Activated CD4-positive, alpha-beta T cell treated with anti-CD3 and anti-CD28 coated beads for 36 hours (primary cell): Measurements from ENCODE around the gene TMEM106B. TPM values are rescaled to one million over a fixed set of nuclear protein-coding genes. Genes with fewer than 3 reads are reported as not detected.
"Not testable (repeated sequence)": the region's sequence is repeated elsewhere in the genome, so short reads cannot be mapped to it uniquely, and the experiment has no call there.

Experiments
- ATAC-seq: fragments of 200-7000 bp; cut with Tn5 transposase; one replicate; pipeline ENCODE4 v1.10.0; 2021; ENCODE audit warnings: mild to moderate bottlenecking, moderate library complexity
- CTCF ChIA-PET: fragments of 350-600 bp; sonication (Branson Sonifier 250); formaldehyde crosslinking; loops from one replicate; lab custom pipeline; 2021; ENCODE audit warnings: antibody characterized with exemption; lab: Charles Lee
- POLR2A ChIA-PET: fragments of 350-600 bp; sonication (Branson Sonifier 250); formaldehyde crosslinking; loops from one replicate; lab custom pipeline; 2021; ENCODE audit warnings: antibody characterized with exemption, inconsistent platforms; lab: Charles Lee
- DNase-seq: peaks from one replicate; pipeline ENCODE4 v3.0.0-alpha.2; 2020
- H3K27ac Mint-ChIP-seq: one replicate; pipeline ENCODE4 v1.8.0; 2021; ENCODE audit warnings: mixed read lengths
- H3K27me3 Mint-ChIP-seq: one replicate; pipeline ENCODE4 v1.8.0; 2021; ENCODE audit warnings: mixed read lengths
- H3K36me3 Mint-ChIP-seq: one replicate; pipeline ENCODE4 v1.8.0; 2021; ENCODE audit warnings: low read depth, mixed read lengths
- H3K4me1 Mint-ChIP-seq: one replicate; pipeline ENCODE4 v1.8.0; 2021; ENCODE audit warnings: mixed read lengths
- H3K4me3 Mint-ChIP-seq: one replicate; pipeline ENCODE4 v1.8.0; 2021; ENCODE audit warnings: mild to moderate bottlenecking, moderate library complexity, mixed read lengths
- H3K9me3 Mint-ChIP-seq: one replicate; pipeline ENCODE4 v1.8.0; 2021; ENCODE audit warnings: low read depth, mixed read lengths
- intact Hi-C, 2 experiments: fragments of 100-400 bp; cut with DNase I in 1 of 2; cut with micrococcal nuclease in 1 of 2; formaldehyde crosslinking; loops; one replicate each; pipeline versions ENCODE4 v1.14.2 to v1.15.1; 2022 to 2024; cut with DNase I, micrococcal nuclease
- total RNA-seq, 2 experiments: library from RNA; stranded (reverse); gene quantifications; one replicate each; pipeline ENCODE4 v1.2.3, GENCODE V29; 2021

TMEM106B gene
- 10 to 100 TPM; 21.6 to 25.3 TPM for total RNA-seq

GRCh38 chr7:12211054-12211710 lies at the start of gene TMEM106B:
TMEM106B (plus strand) TSS chr7:12211294; CDS start chr7:12214811, 3,517 bp downstream.
- DNase-seq, result peak; percentile 99
- peaks cover 27% of the 10 kb centered on the region for H3K4me1 Mint-ChIP-seq
- peak within 1 kb of the TSS; percentile 100 for H3K27ac Mint-ChIP-seq
- POLR2A ChIA-PET, result interaction anchor here (0.7 to 1.2 kb wide), 2 partner anchors 28 to 47 kb away, joined by 3 read pairs; no protein-coding TSS in a partner anchor
- peaks cover 14% of the 10 kb centered on the region for H3K36me3 Mint-ChIP-seq
- intact Hi-C loops, result loop anchor here (1.0 to 10.0 kb wide), 7 partner anchors 46 to 1271 kb away; partner anchors contain the start of genes PHF14 (in 1 of the 2) and VWDE (in 1 of the 2)
- peak; percentile 92 for ATAC-seq
- peak within 1 kb of the TSS; percentile 98 for H3K4me3 Mint-ChIP-seq
- CTCF ChIA-PET, result interaction anchor here (0.7 to 1.2 kb wide), 3 partner anchors 34 to 86 kb away, joined by 3 to 4 read pairs (median 3); no protein-coding TSS in a partner anchor
- no peaks in the 10 kb centered on the region for H3K9me3 Mint-ChIP-seq
- H3K27me3 Mint-ChIP-seq, result no peaks in the 10 kb centered on the region

DNA sequence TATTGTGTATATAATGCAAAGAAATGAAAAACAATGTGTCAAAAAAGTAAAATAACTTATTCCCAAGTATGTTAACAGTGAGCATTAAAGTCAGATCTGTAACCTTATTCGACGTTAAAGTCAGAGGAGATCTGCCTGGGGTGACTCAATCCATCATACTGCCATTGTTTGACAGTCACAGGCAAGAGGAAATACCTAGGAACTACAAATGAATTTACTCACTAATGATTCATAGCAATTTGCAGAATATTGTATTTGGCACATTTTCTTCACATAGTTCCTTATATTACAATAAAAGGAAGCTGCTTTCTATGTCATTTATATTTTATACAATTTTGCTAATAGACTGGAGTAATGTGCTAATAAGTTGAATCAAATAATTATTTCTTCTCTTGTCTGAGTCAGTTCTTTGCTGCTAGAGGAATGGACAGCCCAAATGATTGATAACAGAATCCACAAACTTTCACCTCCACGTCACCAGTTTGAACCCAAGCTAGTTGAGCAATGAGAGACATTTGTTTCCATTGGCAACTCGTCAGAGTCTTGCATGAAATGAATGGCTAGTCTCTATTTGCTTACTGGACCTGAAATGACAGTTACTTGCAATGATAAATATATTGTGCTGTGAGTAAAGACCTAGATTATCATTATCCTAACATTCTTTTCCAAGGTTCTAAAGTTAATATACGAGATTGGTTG lies 48.5 kb upstream of the TMEM106B start:
- DNase-seq, result no peak
- CTCF ChIA-PET, result interaction anchor here (0.6 kb wide), 1 partner anchor 50 kb away, joined by 3 read pairs; no protein-coding TSS in a partner anchor

GRCh38 chr7:12168065-12168464 lies 43.0 kb upstream of the TMEM106B start:
- ATAC-seq, DNase-seq, H3K27ac Mint-ChIP-seq, H3K27me3 Mint-ChIP-seq, intact Hi-C loops, H3K4me3 Mint-ChIP-seq, POLR2A ChIA-PET, CTCF ChIA-PET: not testable (repeated sequence)
- peaks cover 27% of the 10 kb centered on the region for H3K9me3 Mint-ChIP-seq
- peaks cover 18% of the 10 kb centered on the region for H3K4me1 Mint-ChIP-seq
- peaks cover 10% of the 10 kb centered on the region for H3K36me3 Mint-ChIP-seq

More for the DNA sequence above, 48.5 kb upstream of the TMEM106B start:
- H3K27me3 Mint-ChIP-seq, result no peaks in the 10 kb centered on the region
- H3K9me3 Mint-ChIP-seq, result peaks cover 7% of the 10 kb centered on the region
- intact Hi-C loops, result no loop called here
- no peaks in the 10 kb centered on the region for H3K36me3 Mint-ChIP-seq
- POLR2A ChIA-PET, result no interaction called here
- H3K4me1 Mint-ChIP-seq, result no peaks in the 10 kb centered on the region
- no peak overlapping the region for H3K27ac Mint-ChIP-seq
- no peak for ATAC-seq
- no peak overlapping the region for H3K4me3 Mint-ChIP-seq

DNA sequence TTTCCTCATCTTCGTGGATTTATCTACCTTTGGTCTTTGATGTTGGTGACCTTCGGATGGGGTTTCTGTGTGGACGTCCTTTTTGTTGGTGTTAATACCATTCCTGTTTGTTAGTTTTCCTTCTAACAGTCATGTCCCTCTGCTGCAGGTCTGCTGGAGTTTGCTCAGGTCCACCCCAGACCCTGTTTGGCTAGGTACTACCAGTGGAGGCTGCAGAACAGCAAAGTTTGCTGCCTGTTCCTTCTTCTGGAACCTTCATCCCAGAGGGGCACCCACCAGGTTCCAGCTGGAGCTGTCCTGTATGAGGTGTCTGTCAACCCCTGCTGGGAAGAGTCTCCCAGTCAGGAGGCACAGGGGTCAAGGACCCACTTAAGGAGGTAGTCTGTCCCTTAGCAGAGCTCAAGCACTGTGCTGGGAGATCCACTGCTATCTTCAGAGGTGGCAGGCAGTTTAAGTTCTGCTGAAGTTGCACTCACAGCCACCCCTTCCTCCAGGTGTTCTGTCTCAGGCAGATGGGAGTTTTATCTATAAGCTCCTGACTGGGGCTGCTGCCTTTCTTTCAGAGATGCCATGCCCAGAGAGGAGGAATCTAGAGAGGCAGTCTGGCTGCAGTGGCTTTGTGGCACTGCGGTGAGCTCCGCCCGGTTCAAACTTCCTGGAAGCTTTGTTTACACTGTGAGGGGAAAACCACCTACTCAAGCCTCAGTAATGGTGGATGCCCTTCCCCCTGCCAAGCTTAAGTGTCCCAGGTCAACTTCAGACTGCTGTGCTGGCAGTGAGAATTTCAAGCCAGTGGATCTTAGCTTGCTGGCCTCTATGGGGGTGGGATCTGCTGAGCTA lies 40.9 kb upstream of the TMEM106B start:
- Mint-ChIP-seq H3K36me3 (peaks cover 10% of the 10 kb centered on the region), H3K9me3 (peaks cover 27% of the 10 kb centered on the region), H3K27ac (peak overlapping the region; percentile 78), H3K4me1 (peaks cover 22% of the 10 kb centered on the region)
- intact Hi-C loops, H3K4me3 Mint-ChIP-seq, CTCF ChIA-PET, H3K27me3 Mint-ChIP-seq, POLR2A ChIA-PET: not testable (repeated sequence)
- ATAC-seq, result peak; percentile 77
- DNase-seq, result peak; percentile 66

- POLR2A ChIA-PET, result no interaction called here
- H3K27me3 Mint-ChIP-seq, result no peaks in the 10 kb centered on the region
- no peak for DNase-seq
- CTCF ChIA-PET, result interaction anchor here (1.5 kb wide), 1 partner anchor 13 kb away, joined by 3 read pairs; no protein-coding TSS in a partner anchor
- H3K4me1 Mint-ChIP-seq, result peaks cover 22% of the 10 kb centered on the region
- peaks cover 10% of the 10 kb centered on the region for H3K36me3 Mint-ChIP-seq
- no peak for ATAC-seq
- intact Hi-C loops, result no loop called here
- no peak overlapping the region for H3K27ac Mint-ChIP-seq
- peaks cover 10% of the 10 kb centered on the region for H3K9me3 Mint-ChIP-seq
- no peak overlapping the region for H3K4me3 Mint-ChIP-seq
These were observed 37.4 kb upstream of the TMEM106B start for GRCh38 chr7:12173671-12174070.

- ChIA-PET CTCF (interaction anchor here (0.9 to 1.5 kb wide), 2 partner anchors 14 to 184 kb away, joined by 3 read pairs; no protein-coding TSS in a partner anchor), POLR2A (no interaction called here)
- H3K4me3 Mint-ChIP-seq, result no peak overlapping the region
- intact Hi-C loops, result no loop called here
- no peaks in the 10 kb centered on the region for H3K9me3 Mint-ChIP-seq
- no peak for DNase-seq
- H3K27me3 Mint-ChIP-seq, result no peaks in the 10 kb centered on the region
- H3K4me1 Mint-ChIP-seq, result peaks cover 15% of the 10 kb centered on the region
- H3K27ac Mint-ChIP-seq, result no peak overlapping the region
- ATAC-seq, result no peak
- no peaks in the 10 kb centered on the region for H3K36me3 Mint-ChIP-seq
These were observed 36.2 kb upstream of the TMEM106B start for GRCh38 chr7:12174931-12175330.

- Mint-ChIP-seq H3K9me3 (no peaks in the 10 kb centered on the region), H3K27ac (no peak overlapping the region)
- CTCF ChIA-PET, result no interaction called here
These were observed 32.8 kb upstream of the TMEM106B start for GRCh38 chr7:12178317-12178716.

DNA sequence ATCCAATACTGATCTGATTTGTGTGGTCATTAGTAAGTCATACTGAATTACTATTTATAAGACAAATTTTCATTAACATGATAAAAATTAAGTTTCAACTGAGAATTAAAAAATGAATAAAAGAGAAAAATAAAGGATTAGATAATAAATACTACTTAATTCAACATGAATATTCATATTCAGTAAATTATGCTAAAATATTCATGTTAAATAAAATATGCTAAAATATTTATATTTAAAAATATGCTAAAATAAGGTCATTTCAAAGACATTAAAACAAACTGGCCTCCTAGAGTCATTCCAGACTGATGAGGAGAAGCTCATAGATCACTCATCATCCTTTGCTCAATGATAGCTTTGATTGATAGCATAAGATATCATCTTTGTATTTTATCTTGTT lies 16.7 kb upstream of the TMEM106B start:
- intact Hi-C loops, result no loop called here
- no peaks in the 10 kb centered on the region for H3K4me1 Mint-ChIP-seq
- POLR2A ChIA-PET, result no interaction called here
- no peaks in the 10 kb centered on the region for H3K36me3 Mint-ChIP-seq
- H3K27ac Mint-ChIP-seq, result no peak overlapping the region
- DNase-seq, result no peak
- H3K4me3 Mint-ChIP-seq, result no peak overlapping the region
- H3K9me3 Mint-ChIP-seq, result peaks cover 3% of the 10 kb centered on the region
- H3K27me3 Mint-ChIP-seq, result no peaks in the 10 kb centered on the region
- ATAC-seq, result no peak
- CTCF ChIA-PET, result no interaction called here

More at GRCh38 chr7:12178317-12178716, 32.8 kb upstream of the TMEM106B start:
- no peak overlapping the region for H3K4me3 Mint-ChIP-seq
- intact Hi-C loops, result no loop called here
- no peak for ATAC-seq
- POLR2A ChIA-PET, result no interaction called here
- H3K4me1 Mint-ChIP-seq, result peaks cover 4% of the 10 kb centered on the region
- no peaks in the 10 kb centered on the region for H3K36me3 Mint-ChIP-seq
- no peaks in the 10 kb centered on the region for H3K27me3 Mint-ChIP-seq
- DNase-seq, result no peak

GRCh38 chr7:12196386-12196785 lies 14.7 kb upstream of the TMEM106B start:
- H3K27me3 Mint-ChIP-seq, result no peaks in the 10 kb centered on the region
- POLR2A ChIA-PET, result no interaction called here
- H3K4me1 Mint-ChIP-seq, result no peaks in the 10 kb centered on the region
- H3K27ac Mint-ChIP-seq, result no peak overlapping the region
- H3K36me3 Mint-ChIP-seq, result no peaks in the 10 kb centered on the region
- H3K4me3 Mint-ChIP-seq, result no peak overlapping the region
- ATAC-seq (no peak), DNase-seq (no peak)
- CTCF ChIA-PET, result no interaction called here
- H3K9me3 Mint-ChIP-seq, result no peaks in the 10 kb centered on the region
- intact Hi-C loops, result no loop called here

DNA sequence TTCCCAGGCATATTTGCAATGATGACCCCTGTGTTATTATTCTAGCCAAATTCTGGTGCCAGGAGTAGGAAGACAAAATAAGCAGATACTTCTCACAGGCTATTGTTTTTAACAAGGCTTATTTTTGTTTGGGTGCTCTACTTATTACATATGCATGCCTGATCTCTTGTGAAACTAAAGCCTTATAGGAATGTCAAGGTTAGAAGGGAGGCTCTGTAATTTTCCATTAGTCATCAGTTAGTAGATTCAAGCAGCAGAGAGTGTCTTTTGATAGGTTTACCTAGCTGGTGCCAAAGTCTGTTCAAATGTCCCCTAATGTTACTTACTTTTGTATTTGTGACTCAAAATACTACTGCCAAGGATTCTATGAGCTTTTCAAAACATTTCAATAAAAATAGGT lies 11.7 kb upstream of the TMEM106B start:
- Mint-ChIP-seq H3K27ac (no peak overlapping the region), H3K27me3 (peaks cover 2% of the 10 kb centered on the region)
- CTCF ChIA-PET, result no interaction called here

DNA sequence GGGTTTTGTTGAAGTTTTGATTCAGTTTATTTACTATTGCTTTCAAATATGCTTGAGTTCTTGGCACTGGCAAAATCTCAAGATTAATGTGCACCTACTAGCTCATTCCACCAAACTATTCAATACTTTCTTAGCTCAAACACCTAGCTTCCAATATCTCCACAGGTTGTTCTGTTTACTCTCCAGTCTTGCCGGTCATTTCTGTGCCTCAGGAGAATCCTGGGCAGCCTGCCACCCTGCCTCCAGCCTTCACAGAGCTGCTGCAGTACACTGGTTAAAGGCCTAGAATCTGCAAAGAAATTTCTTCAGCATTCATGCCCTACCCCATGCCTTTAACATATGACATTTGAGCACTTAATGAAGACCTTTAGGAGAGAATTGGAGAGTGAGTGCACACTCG lies 4.0 kb upstream of the TMEM106B start:
- no peaks in the 10 kb centered on the region for H3K9me3 Mint-ChIP-seq
- H3K4me3 Mint-ChIP-seq, result no peak overlapping the region
- H3K27ac Mint-ChIP-seq, result no peak overlapping the region
- no peaks in the 10 kb centered on the region for H3K36me3 Mint-ChIP-seq
- peaks cover 2% of the 10 kb centered on the region for H3K27me3 Mint-ChIP-seq
- ChIA-PET CTCF (interaction anchor here (0.6 kb wide), 1 partner anchor 227 kb away, joined by 3 read pairs; no protein-coding TSS in a partner anchor), POLR2A (no interaction called here)
- intact Hi-C loops, result no loop called here
- peaks cover 8% of the 10 kb centered on the region for H3K4me1 Mint-ChIP-seq
- no peak for ATAC-seq
- DNase-seq, result no peak

More for the DNA sequence above, 11.7 kb upstream of the TMEM106B start:
- POLR2A ChIA-PET, result no interaction called here
- no peak for ATAC-seq
- intact Hi-C loops, result no loop called here
- no peak overlapping the region for H3K4me3 Mint-ChIP-seq
- no peaks in the 10 kb centered on the region for H3K36me3 Mint-ChIP-seq
- H3K9me3 Mint-ChIP-seq, result no peaks in the 10 kb centered on the region
- no peak for DNase-seq
- no peaks in the 10 kb centered on the region for H3K4me1 Mint-ChIP-seq
